T-helper 1 cell treated with Interleukin-12 subunit alpha and Interleukin-12 subunit beta and Interleukin-4 antibody, amounts not matched to agents 30 μg/mL and 1 μg/mL, for 36 hours (primary cell): ENCODE data around the gene GALNT2.

Source experiments
- H3K27ac Mint-ChIP-seq: one replicate; pipeline ENCODE4 v1.8.0; 2021; ENCODE audit warnings: mild to moderate bottlenecking, mixed read lengths
- H3K27me3 Mint-ChIP-seq: one replicate; pipeline ENCODE4 v1.8.0; 2021; ENCODE audit warnings: low read depth, mixed read lengths
- H3K36me3 Mint-ChIP-seq: one replicate; pipeline ENCODE4 v1.8.0; 2021; ENCODE audit warnings: low read depth, mixed read lengths
- H3K4me1 Mint-ChIP-seq: one replicate; pipeline ENCODE4 v1.8.0; 2021; ENCODE audit warnings: low read depth, mixed read lengths
- H3K4me3 Mint-ChIP-seq: one replicate; pipeline ENCODE4 v1.8.0; 2021; ENCODE audit warnings: mild to moderate bottlenecking, moderate library complexity, mixed read lengths
- H3K9me3 Mint-ChIP-seq: one replicate; pipeline ENCODE4 v1.8.0; 2021; ENCODE audit warnings: mixed read lengths

The GALNT2 gene

GRCh38 chr1:230300322-230301301 is 233.6 kb downstream of the GALNT2 start:
- Mint-ChIP-seq H3K27ac (no peak overlapping the region), H3K4me1 (peaks cover 4% of the 10 kb centered on the region), H3K9me3 (no peaks in the 10 kb centered on the region), H3K27me3 (peaks cover 6% of the 10 kb centered on the region), H3K4me3 (no peak overlapping the region), H3K36me3 (no peaks in the 10 kb centered on the region)

DNA sequence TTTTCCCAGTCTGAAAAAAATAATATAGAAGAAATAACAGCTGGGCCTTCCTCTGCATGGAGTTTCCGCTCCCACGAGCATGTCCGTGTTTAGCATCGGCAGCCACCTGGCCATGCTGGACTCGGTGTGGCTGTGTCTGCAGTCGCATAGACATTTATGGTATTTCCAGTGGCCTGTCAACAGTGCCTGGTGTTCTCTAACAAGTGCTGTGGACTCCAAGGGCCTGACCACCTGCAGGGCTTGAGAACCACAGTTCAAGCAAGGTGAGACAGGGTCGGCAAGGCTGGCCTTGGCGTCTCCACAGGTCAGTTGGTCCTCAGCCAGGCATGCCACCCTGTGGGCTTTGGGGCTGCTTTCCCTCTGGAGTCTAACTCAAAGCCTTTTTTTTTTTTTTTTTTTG is 234.3 kb downstream of the GALNT2 start:
- H3K27ac Mint-ChIP-seq: no peak overlapping the region
- peaks cover 6% of the 10 kb centered on the region for H3K27me3 Mint-ChIP-seq
- H3K4me1 Mint-ChIP-seq: peaks cover 8% of the 10 kb centered on the region
- H3K4me3 Mint-ChIP-seq: no peak overlapping the region
- no peaks in the 10 kb centered on the region for H3K36me3 Mint-ChIP-seq
- H3K9me3 Mint-ChIP-seq: no peaks in the 10 kb centered on the region

DNA sequence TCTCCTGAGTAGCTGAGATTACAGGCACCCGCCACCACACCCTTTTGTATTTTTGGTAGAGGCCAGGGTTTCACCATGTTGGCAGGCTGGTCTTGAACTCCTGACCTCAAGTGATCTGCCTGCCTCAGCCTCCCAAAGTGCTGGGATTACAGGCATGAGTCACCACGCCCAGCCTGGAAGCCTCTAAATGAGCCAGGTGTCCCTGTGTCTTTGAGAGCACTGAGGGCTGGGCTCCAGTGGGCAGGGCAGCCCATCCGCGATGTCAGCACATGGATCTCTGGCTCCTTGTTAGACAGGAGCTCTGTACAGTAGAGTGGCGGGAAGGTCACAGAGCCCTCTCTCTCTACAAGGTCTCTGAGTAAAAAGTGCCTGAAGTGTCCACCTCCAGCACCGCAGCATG is 234.8 kb downstream of the GALNT2 start:
- H3K4me3 Mint-ChIP-seq: no peak overlapping the region
- no peaks in the 10 kb centered on the region for H3K9me3 Mint-ChIP-seq
- H3K4me1 Mint-ChIP-seq: peaks cover 8% of the 10 kb centered on the region
- H3K27me3 Mint-ChIP-seq: peaks cover 6% of the 10 kb centered on the region
- no peak overlapping the region for H3K27ac Mint-ChIP-seq
- no peaks in the 10 kb centered on the region for H3K36me3 Mint-ChIP-seq

- Mint-ChIP-seq H3K27me3 (peaks cover 3% of the 10 kb centered on the region), H3K27ac (no peak overlapping the region), H3K9me3 (no peaks in the 10 kb centered on the region), H3K4me1 (peaks cover 8% of the 10 kb centered on the region), H3K4me3 (no peak overlapping the region), H3K36me3 (no peaks in the 10 kb centered on the region)
Measured at GRCh38 chr1:230303069-230303468, 236.0 kb downstream of the GALNT2 start.

- Mint-ChIP-seq H3K9me3 (no peaks in the 10 kb centered on the region), H3K36me3 (no peaks in the 10 kb centered on the region), H3K27ac (no peak overlapping the region), H3K4me1 (peaks cover 8% of the 10 kb centered on the region), H3K4me3 (no peak overlapping the region), H3K27me3 (peaks cover 3% of the 10 kb centered on the region)
Measured at GRCh38 chr1:230303822-230304221, 236.8 kb downstream of the GALNT2 start.

GRCh38 chr1:230306169-230306568 is 239.1 kb downstream of the GALNT2 start:
- Mint-ChIP-seq H3K4me1 (peaks cover 10% of the 10 kb centered on the region), H3K9me3 (no peaks in the 10 kb centered on the region), H3K27me3 (peaks cover 3% of the 10 kb centered on the region), H3K36me3 (no peaks in the 10 kb centered on the region), H3K27ac (no peak overlapping the region), H3K4me3 (no peak overlapping the region)

GRCh38 chr1:230307213-230307612 is 240.2 kb downstream of the GALNT2 start:
- peaks cover 3% of the 10 kb centered on the region for H3K27me3 Mint-ChIP-seq
- no peaks in the 10 kb centered on the region for H3K9me3 Mint-ChIP-seq
- H3K4me3 Mint-ChIP-seq: no peak overlapping the region
- H3K36me3 Mint-ChIP-seq: no peaks in the 10 kb centered on the region
- H3K27ac Mint-ChIP-seq: no peak overlapping the region
- peaks cover 10% of the 10 kb centered on the region for H3K4me1 Mint-ChIP-seq

- no peak overlapping the region for H3K27ac Mint-ChIP-seq
Measured at GRCh38 chr1:230308039-230308438, 241.0 kb downstream of the GALNT2 start.

GRCh38 chr1:230308821-230309220 is 241.8 kb downstream of the GALNT2 start:
- H3K27ac Mint-ChIP-seq: no peak overlapping the region
- peaks cover 7% of the 10 kb centered on the region for H3K4me1 Mint-ChIP-seq
- H3K9me3 Mint-ChIP-seq: no peaks in the 10 kb centered on the region
- H3K4me3 Mint-ChIP-seq: no peak overlapping the region
- H3K27me3 Mint-ChIP-seq: peaks cover 3% of the 10 kb centered on the region
- H3K36me3 Mint-ChIP-seq: no peaks in the 10 kb centered on the region

More at GRCh38 chr1:230308039-230308438, 241.0 kb downstream of the GALNT2 start:
- H3K27me3 Mint-ChIP-seq: peaks cover 3% of the 10 kb centered on the region
- H3K4me3 Mint-ChIP-seq: no peak overlapping the region
- no peaks in the 10 kb centered on the region for H3K9me3 Mint-ChIP-seq
- no peaks in the 10 kb centered on the region for H3K36me3 Mint-ChIP-seq
- peaks cover 10% of the 10 kb centered on the region for H3K4me1 Mint-ChIP-seq

DNA sequence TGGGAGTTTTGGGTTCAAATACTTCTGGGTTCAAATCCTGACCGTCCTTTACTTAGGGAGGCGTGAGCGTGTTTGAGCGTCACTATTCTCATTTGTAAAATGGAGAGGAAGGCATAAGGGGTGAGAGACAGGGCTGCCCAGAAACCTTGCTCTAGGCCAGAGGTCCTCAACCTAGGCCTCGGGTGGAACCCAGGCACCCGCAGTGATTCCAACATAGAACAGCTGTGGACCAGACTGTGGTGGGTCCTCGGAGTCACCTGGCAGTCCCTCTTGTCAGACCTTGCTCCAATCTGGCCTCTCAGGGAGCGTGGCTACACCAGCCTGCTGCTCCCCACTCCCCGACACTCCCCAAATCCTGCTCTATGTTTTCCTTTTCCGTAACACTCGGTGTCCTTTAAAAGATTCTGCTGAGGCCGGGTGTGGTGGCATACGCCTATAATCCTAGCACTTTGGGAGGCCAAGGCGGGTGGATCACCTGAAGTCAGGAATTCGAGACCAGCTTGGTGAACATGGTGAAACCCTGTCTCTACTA is 242.7 kb downstream of the GALNT2 start:
- Mint-ChIP-seq H3K4me3 (no peak overlapping the region), H3K36me3 (no peaks in the 10 kb centered on the region), H3K27me3 (peaks cover 3% of the 10 kb centered on the region), H3K4me1 (peaks cover 7% of the 10 kb centered on the region), H3K9me3 (no peaks in the 10 kb centered on the region), H3K27ac (no peak overlapping the region)

- no peak overlapping the region for H3K27ac Mint-ChIP-seq
- H3K4me1 Mint-ChIP-seq: peaks cover 7% of the 10 kb centered on the region
- no peaks in the 10 kb centered on the region for H3K9me3 Mint-ChIP-seq
- no peaks in the 10 kb centered on the region for H3K36me3 Mint-ChIP-seq
- peaks cover 3% of the 10 kb centered on the region for H3K27me3 Mint-ChIP-seq
- H3K4me3 Mint-ChIP-seq: no peak overlapping the region
Measured at GRCh38 chr1:230310381-230311163, 243.5 kb downstream of the GALNT2 start.

DNA sequence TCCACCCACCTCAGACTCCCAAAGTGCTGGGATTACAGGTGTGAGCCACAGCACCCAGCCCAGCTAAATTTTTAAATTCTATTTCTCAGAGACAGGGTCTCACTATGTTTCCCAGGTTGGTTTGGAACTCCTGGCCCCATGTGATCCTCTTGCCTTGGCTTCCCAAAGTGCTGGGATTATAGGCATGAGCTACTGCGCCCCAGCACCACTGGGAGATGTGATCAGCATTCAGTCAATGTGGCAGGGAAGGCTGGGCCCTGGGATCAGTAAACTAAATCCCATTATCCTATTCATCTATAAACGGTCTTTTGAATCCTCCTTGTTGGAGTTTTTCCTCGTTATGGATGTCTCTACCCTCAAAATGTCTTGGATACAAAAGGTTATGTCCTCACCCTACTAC is 245.6 kb downstream of the GALNT2 start:
- Mint-ChIP-seq H3K9me3 (no peaks in the 10 kb centered on the region), H3K27ac (no peak overlapping the region), H3K36me3 (no peaks in the 10 kb centered on the region), H3K27me3 (peaks cover 3% of the 10 kb centered on the region), H3K4me1 (peaks cover 3% of the 10 kb centered on the region), H3K4me3 (no peak overlapping the region)

- no peaks in the 10 kb centered on the region for H3K9me3 Mint-ChIP-seq
- peaks cover 3% of the 10 kb centered on the region for H3K27me3 Mint-ChIP-seq
- no peak overlapping the region for H3K27ac Mint-ChIP-seq
- no peaks in the 10 kb centered on the region for H3K36me3 Mint-ChIP-seq
- no peak overlapping the region for H3K4me3 Mint-ChIP-seq
- peaks cover 3% of the 10 kb centered on the region for H3K4me1 Mint-ChIP-seq
Measured at GRCh38 chr1:230313453-230314141, 246.6 kb downstream of the GALNT2 start.

- Mint-ChIP-seq H3K4me1 (peaks cover 3% of the 10 kb centered on the region), H3K36me3 (no peaks in the 10 kb centered on the region), H3K9me3 (no peaks in the 10 kb centered on the region), H3K27ac (no peak overlapping the region), H3K27me3 (peaks cover 3% of the 10 kb centered on the region), H3K4me3 (no peak overlapping the region)
Measured at GRCh38 chr1:230314142-230314470, 247.1 kb downstream of the GALNT2 start.
